Activated T-cell treated with anti-CD3 and anti-CD28 coated beads, Interleukin-2, amount 50 U/mL, for 48 hours (primary cell): Measurements from ENCODE around the gene SPINK1.
"Not testable (repeated sequence)": the region's sequence is repeated elsewhere in the genome, so short reads cannot be mapped to it uniquely, and the experiment has no call there.

Experiments used
- DNase-seq, 2 experiments: peaks; one replicate each; pipeline ENCODE4 v3.0.0-alpha.2; 2020

Gene SPINK1

GRCh38 chr5:147854331-147854730 is 22.9 kb upstream of the SPINK1 start:
- no peak for DNase-seq

GRCh38 chr5:147853372-147853987 is 22.0 kb upstream of the SPINK1 start:
- no peak for DNase-seq

- peak in 1 of 2 experiments; percentile 14 for DNase-seq
Measured at GRCh38 chr5:147852365-147852764, 20.9 kb upstream of the SPINK1 start.

GRCh38 chr5:147851578-147851977 is 20.1 kb upstream of the SPINK1 start:
- DNase-seq = no peak

- no peak for DNase-seq
Measured at GRCh38 chr5:147849226-147849625, 17.8 kb upstream of the SPINK1 start.

- no peak for DNase-seq
Measured at GRCh38 chr5:147845618-147846017, 14.1 kb upstream of the SPINK1 start.

- no peak for DNase-seq
Measured at GRCh38 chr5:147844846-147845245, 13.4 kb upstream of the SPINK1 start.

- DNase-seq = no peak
Measured at GRCh38 chr5:147842869-147843268, 11.4 kb upstream of the SPINK1 start.

- DNase-seq = no peak
Measured at GRCh38 chr5:147836439-147836838, 5.0 kb upstream of the SPINK1 start.

- DNase-seq = no peak
Measured at GRCh38 chr5:147835386-147835798, 3.9 kb upstream of the SPINK1 start.

- no peak for DNase-seq
Measured at GRCh38 chr5:147832541-147832940, 1.1 kb upstream of the SPINK1 start.

- no peak for DNase-seq
Measured at GRCh38 chr5:147830035-147830434, 1.4 kb downstream of the SPINK1 start.

- DNase-seq = not testable (repeated sequence)
Measured at GRCh38 chr5:147827017-147827416, 4.5 kb downstream of the SPINK1 start.

- no peak for DNase-seq
Measured at GRCh38 chr5:147826361-147826760, 5.1 kb downstream of the SPINK1 start.

- DNase-seq = peak; percentile 21 to 42
Measured at GRCh38 chr5:147822686-147823491, 8.6 kb downstream of the SPINK1 start.

GRCh38 chr5:147822222-147822621 is 9.2 kb downstream of the SPINK1 start:
- not testable (repeated sequence) for DNase-seq

- DNase-seq = no peak
Measured at GRCh38 chr5:147821766-147822165, 9.7 kb downstream of the SPINK1 start.

- DNase-seq = no peak
Measured at GRCh38 chr5:147819261-147819770, 12.2 kb downstream of the SPINK1 start.

- no peak for DNase-seq
Measured at GRCh38 chr5:147818290-147818689, 13.2 kb downstream of the SPINK1 start.

- no peak for DNase-seq
Measured at GRCh38 chr5:147813696-147814095, 17.8 kb downstream of the SPINK1 start.

- no peak for DNase-seq
Measured at GRCh38 chr5:147809830-147810666, 21.4 kb downstream of the SPINK1 start.

GRCh38 chr5:147805030-147805454 is 26.4 kb downstream of the SPINK1 start:
- DNase-seq = no peak

GRCh38 chr5:147804334-147804733 is 27.1 kb downstream of the SPINK1 start:
- no peak for DNase-seq
